Measurements from ENCODE around the gene PCSK7. TPM values are rescaled to one million over a fixed set of nuclear protein-coding genes. Genes with fewer than 3 reads are reported as not detected.
"Not testable (repeated sequence)": the region's sequence is repeated elsewhere in the genome, so short reads cannot be mapped to it uniquely, and the experiment has no call there.

The PCSK7 gene
- total RNA-seq, 1 donor from 2014 or later: 44.4 TPM

- ATAC-seq: no peak
Observed at GRCh38 chr11:117212697-117213355, 19.0 kb downstream of the PCSK7 start.

- ATAC-seq: no peak
Observed at GRCh38 chr11:117210620-117211019, 21.3 kb downstream of the PCSK7 start.

GRCh38 chr11:117209351-117210125, 22.3 kb downstream of the PCSK7 start:
- ATAC-seq: not testable (repeated sequence)

- ATAC-seq: not testable (repeated sequence)
Observed at GRCh38 chr11:117208710-117209109, 23.2 kb downstream of the PCSK7 start.

GRCh38 chr11:117207481-117207880, 24.4 kb downstream of the PCSK7 start:
- ATAC-seq: not testable (repeated sequence)

- peak; percentile 20 for ATAC-seq
Observed at GRCh38 chr11:117206859-117207258, 25.0 kb downstream of the PCSK7 start.

- ATAC-seq: not testable (repeated sequence)
Observed at GRCh38 chr11:117206111-117206510, 25.8 kb downstream of the PCSK7 start.

GRCh38 chr11:117205211-117205818, 26.6 kb downstream of the PCSK7 start:
- no peak for ATAC-seq

GRCh38 chr11:117204283-117205080, 27.4 kb downstream of the PCSK7 start:
- no peak for ATAC-seq

- no peak for ATAC-seq
Observed at GRCh38 chr11:117203069-117203407, 28.8 kb downstream of the PCSK7 start.

GRCh38 chr11:117202386-117203068, 29.3 kb downstream of the PCSK7 start:
- ATAC-seq: no peak

GRCh38 chr11:117201658-117202305, 30.1 kb downstream of the PCSK7 start:
- ATAC-seq: no peak

- no peak for ATAC-seq
Observed at GRCh38 chr11:117200813-117201657, 30.8 kb downstream of the PCSK7 start.

- no peak for ATAC-seq
Observed at GRCh38 chr11:117199916-117200812, 31.7 kb downstream of the PCSK7 start.

- peak; percentile 27 for ATAC-seq
Observed at GRCh38 chr11:117199053-117199915, 32.6 kb downstream of the PCSK7 start, which contains the start of gene TAGLN. TSS of gene TAGLN (plus strand) at chr11:117199370. CDS start at chr11:117203014, 3,644 bp downstream.

GRCh38 chr11:117198613-117199012, 33.3 kb downstream of the PCSK7 start:
- no peak for ATAC-seq

- peak; percentile 28 for ATAC-seq
Observed at GRCh38 chr11:117197516-117198456, 34.1 kb downstream of the PCSK7 start.
